Right renal cortex interstitium (tissue), 3 donors: ENCODE results near the gene CORO7. TPM values are rescaled to one million over a fixed set of nuclear protein-coding genes. Genes with fewer than 3 reads are reported as not detected.

ENCODE experiments used
- DNase-seq, 3 donors: peaks; one replicate each; pipeline ENCODE4 v3.0.0-alpha.2; 2013; ENCODE audit warnings: low read depth in 3 of 3, low spot score in 2 of 3
- polyA plus RNA-seq, 3 donors: library from polyadenylated mRNA; unstranded; fragments of 120-200 nt; gene quantifications; one replicate each; pipeline ENCODE4 v1.2.1, GENCODE V29; 2013; ENCODE audit not compliant: insufficient read length in 3 of 3

The CORO7 gene
- polyA plus RNA-seq, 3 donors = 14.3 to 17.2 (median 14.3) TPM

- DNase-seq = no peak
Measured at GRCh38 chr16:4426722-4427372, 10.5 kb upstream of the CORO7 start.

- DNase-seq = no peak
Measured at GRCh38 chr16:4426021-4426684, 9.8 kb upstream of the CORO7 start.

GRCh38 chr16:4425378-4426020 is 9.1 kb upstream of the CORO7 start, which contains the start of gene DNAJA3:
Gene DNAJA3, plus strand, starts transcription at chr16:4425868. Its CDS starts 14 bp downstream, at chr16:4425882.
- peak; percentile 90 to 97 (median 94) for DNase-seq

GRCh38 chr16:4420505-4421105 is 4.2 kb upstream of the CORO7 start:
- no peak for DNase-seq

GRCh38 chr16:4419402-4419959 is 3.1 kb upstream of the CORO7 start:
- DNase-seq = no peak

- DNase-seq = no peak
Measured at GRCh38 chr16:4415538-4416199, 727 bp downstream of the CORO7 start.

GRCh38 chr16:4414187-4414917 is 2.0 kb downstream of the CORO7 start:
- no peak for DNase-seq

- DNase-seq = no peak
Measured at GRCh38 chr16:4412854-4413253, 3.5 kb downstream of the CORO7 start.

GRCh38 chr16:4412159-4412558 is 4.2 kb downstream of the CORO7 start:
- DNase-seq = no peak

GRCh38 chr16:4411684-4412083 is 4.7 kb downstream of the CORO7 start:
- DNase-seq = no peak

- peak in 1 of 3 donors; percentile 58 for DNase-seq
Measured at GRCh38 chr16:4410335-4411075, 5.9 kb downstream of the CORO7 start.

- no peak for DNase-seq
Measured at GRCh38 chr16:4409081-4409932, 7.1 kb downstream of the CORO7 start.

GRCh38 chr16:4408323-4408690 is 8.1 kb downstream of the CORO7 start:
- no peak for DNase-seq

GRCh38 chr16:4407543-4408322 is 8.7 kb downstream of the CORO7 start:
- no peak for DNase-seq

- DNase-seq = no peak
Measured at GRCh38 chr16:4404967-4405696, 11.3 kb downstream of the CORO7 start.

GRCh38 chr16:4404247-4404966 is 12.0 kb downstream of the CORO7 start:
- no peak for DNase-seq
